CD4-positive, alpha-beta T cell treated with Interleukin-2 at 100 ng/mL for 4 hours (primary cell): ENCODE measurements around the gene BFSP2.

Experiments used
- DNase-seq: peaks from one replicate; pipeline ENCODE4 v3.0.0-alpha.2; 2020; ENCODE audit warnings: low spot score

The BFSP2 gene

GRCh38 chr3:133383741-133384140 lies 16.1 kb upstream of the BFSP2 start:
- DNase-seq = no peak

- no peak for DNase-seq
Observed at GRCh38 chr3:133384331-133385027, 15.4 kb upstream of the BFSP2 start.

- no peak for DNase-seq
Observed at GRCh38 chr3:133386876-133387275, 13.0 kb upstream of the BFSP2 start.

GRCh38 chr3:133387341-133387740 lies 12.5 kb upstream of the BFSP2 start:
- DNase-seq = no peak

GRCh38 chr3:133388696-133389395 lies 11.0 kb upstream of the BFSP2 start:
- no peak for DNase-seq

- DNase-seq = no peak
Observed at GRCh38 chr3:133390715-133391114, 9.1 kb upstream of the BFSP2 start.

GRCh38 chr3:133393204-133393603 lies 6.7 kb upstream of the BFSP2 start:
- DNase-seq = no peak

GRCh38 chr3:133393691-133394474 lies 6.0 kb upstream of the BFSP2 start:
- no peak for DNase-seq

- no peak for DNase-seq
Observed at GRCh38 chr3:133394561-133395311, 5.1 kb upstream of the BFSP2 start.

- DNase-seq = no peak
Observed at GRCh38 chr3:133396906-133397305, 3.0 kb upstream of the BFSP2 start.

- no peak for DNase-seq
Observed at GRCh38 chr3:133401374-133402135, 1.7 kb downstream of the BFSP2 start.

- no peak for DNase-seq
Observed at GRCh38 chr3:133404920-133405319, 5.1 kb downstream of the BFSP2 start.

GRCh38 chr3:133408366-133408765 lies 8.5 kb downstream of the BFSP2 start:
- no peak for DNase-seq

- no peak for DNase-seq
Observed at GRCh38 chr3:133408961-133409360, 9.1 kb downstream of the BFSP2 start.

- DNase-seq = no peak
Observed at GRCh38 chr3:133410191-133410892, 10.5 kb downstream of the BFSP2 start.

- no peak for DNase-seq
Observed at GRCh38 chr3:133412183-133413132, 12.6 kb downstream of the BFSP2 start.

- DNase-seq = no peak
Observed at GRCh38 chr3:133413161-133414020, 13.5 kb downstream of the BFSP2 start.

- no peak for DNase-seq
Observed at GRCh38 chr3:133414021-133414392, 14.2 kb downstream of the BFSP2 start.

- no peak for DNase-seq
Observed at GRCh38 chr3:133418361-133418760, 18.5 kb downstream of the BFSP2 start.
